ENCODE measurements around the gene ARRDC1. TPM values are rescaled to one million over a fixed set of nuclear protein-coding genes. Genes with fewer than 3 reads are reported as not detected.

The ARRDC1 gene
- polyA plus RNA-seq, 1 donor from 2014 or later: 53.4 TPM

- no peak for TF ChIP-seq REST (IDR thresholded peaks at IDR 0.05; ENCODE audit: borderline replicate concordance)
These were observed 25.1 kb upstream of the ARRDC1 start (continued) for GRCh38 chr9:137580209-137580953.

- Histone ChIP-seq H3K4me2 (ENCODE audit: low read length) (no peak overlapping the region), H3F3A (ENCODE audit: insufficient read depth, low read length, poor library complexity, severe bottlenecking) (no peaks in the 10 kb centered on the region), H4K20me1 (ENCODE audit: insufficient read depth) (no peaks in the 10 kb centered on the region), H3K27ac (ENCODE audit: low read length) (no peak overlapping the region), H3K79me2 (replicated peaks; ENCODE audit: insufficient read depth, low read length) (peaks cover 14% of the 10 kb centered on the region), H3K9me2 (ENCODE audit: insufficient read depth, low read length) (no peaks in the 10 kb centered on the region), H3K4me3 (ENCODE audit: low read length) (no peak overlapping the region), H3K36me3 (ENCODE audit: insufficient read depth, low read length) (no peaks in the 10 kb centered on the region), H3K27me3 (ENCODE audit: insufficient read depth, low read depth, low read length) (no peaks in the 10 kb centered on the region), H3K9ac (ENCODE audit: low read length) (no peak overlapping the region), H2AFZ (ENCODE audit: low read depth, low read length) (no peak overlapping the region), H3K9me3 (ENCODE audit: low read length) (no peaks in the 10 kb centered on the region)
- TF ChIP-seq EP300 (conservative IDR thresholded peaks at IDR 0.05; ENCODE audit: poor library complexity, severe bottlenecking) (no peak), TAF1 (IDR thresholded peaks at IDR 0.05; ENCODE audit: low read depth) (no peak), EZH2 (IDR thresholded peaks at IDR 0.05; ENCODE audit: borderline replicate concordance, insufficient read depth, low read length, poor library complexity, severe bottlenecking) (no peak), SMC3 (conservative IDR thresholded peaks at IDR 0.05; ENCODE audit: poor library complexity) (no peak), REST (IDR thresholded peaks at IDR 0.05; ENCODE audit: borderline replicate concordance) (no peak), CTCF (IDR thresholded peaks at IDR 0.05; ENCODE audit: poor library complexity, severe bottlenecking) (no peak), MXI1 (conservative IDR thresholded peaks at IDR 0.05; ENCODE audit: poor library complexity, severe bottlenecking) (no peak), RAD21 (conservative IDR thresholded peaks at IDR 0.05) (no peak), POLR2AphosphoS5 (IDR thresholded peaks at IDR 0.05) (no peak)
These were observed 24.5 kb upstream of the ARRDC1 start for GRCh38 chr9:137580954-137581322.
